HFF-Myc (cell line): Measurements from ENCODE around the gene PAQR4.

Experiments used
- DNase-seq: peaks from one replicate; pipeline ENCODE4 v3.0.0-alpha.2; 2011; ENCODE audit warnings: low read depth; ENCODE audit errors: extremely low read depth
- H3K4me3 ChIP-seq: replicated peaks from 2 replicates; pipeline ENCODE4 v1.5.1; 2011; ENCODE audit warnings: low read depth, mild to moderate bottlenecking, control low read depth, low read length
- TF ChIP-seq, protein P1 (sequence below): IDR thresholded peaks from 2 replicates; pipeline ENCODE4 v1.5.1; 2012; ENCODE audit warnings: mild to moderate bottlenecking, low read depth, low read length, control low read depth; ENCODE audit errors: missing control alignments

The PAQR4 gene

DNA sequence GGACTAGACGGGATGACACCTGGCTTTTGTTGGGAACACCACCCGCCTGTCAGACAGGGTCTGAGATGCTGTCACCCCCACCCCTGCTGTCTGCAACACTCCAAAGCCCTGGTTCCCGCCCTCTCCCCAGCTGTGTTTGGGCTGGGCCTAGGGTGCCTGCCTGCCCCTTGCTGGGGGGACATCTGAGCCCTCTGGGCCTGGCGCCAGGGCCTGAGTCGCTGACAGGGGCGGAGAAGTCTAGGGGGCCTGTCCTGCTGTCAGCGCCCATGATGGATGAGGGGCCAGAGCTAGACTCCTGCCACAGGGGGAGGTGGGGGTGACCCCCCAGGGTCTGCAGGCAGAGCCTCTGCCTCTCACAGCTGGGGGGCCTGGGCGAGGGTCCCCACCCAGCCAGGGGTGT, 18.7 kb downstream of the PAQR4 start:
- no peak for DNase-seq
- TF ChIP-seq, protein P1, sequence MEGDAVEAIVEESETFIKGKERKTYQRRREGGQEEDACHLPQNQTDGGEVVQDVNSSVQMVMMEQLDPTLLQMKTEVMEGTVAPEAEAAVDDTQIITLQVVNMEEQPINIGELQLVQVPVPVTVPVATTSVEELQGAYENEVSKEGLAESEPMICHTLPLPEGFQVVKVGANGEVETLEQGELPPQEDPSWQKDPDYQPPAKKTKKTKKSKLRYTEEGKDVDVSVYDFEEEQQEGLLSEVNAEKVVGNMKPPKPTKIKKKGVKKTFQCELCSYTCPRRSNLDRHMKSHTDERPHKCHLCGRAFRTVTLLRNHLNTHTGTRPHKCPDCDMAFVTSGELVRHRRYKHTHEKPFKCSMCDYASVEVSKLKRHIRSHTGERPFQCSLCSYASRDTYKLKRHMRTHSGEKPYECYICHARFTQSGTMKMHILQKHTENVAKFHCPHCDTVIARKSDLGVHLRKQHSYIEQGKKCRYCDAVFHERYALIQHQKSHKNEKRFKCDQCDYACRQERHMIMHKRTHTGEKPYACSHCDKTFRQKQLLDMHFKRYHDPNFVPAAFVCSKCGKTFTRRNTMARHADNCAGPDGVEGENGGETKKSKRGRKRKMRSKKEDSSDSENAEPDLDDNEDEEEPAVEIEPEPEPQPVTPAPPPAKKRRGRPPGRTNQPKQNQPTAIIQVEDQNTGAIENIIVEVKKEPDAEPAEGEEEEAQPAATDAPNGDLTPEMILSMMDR = no peak
- H3K4me3 ChIP-seq = no peak overlapping the region

DNA sequence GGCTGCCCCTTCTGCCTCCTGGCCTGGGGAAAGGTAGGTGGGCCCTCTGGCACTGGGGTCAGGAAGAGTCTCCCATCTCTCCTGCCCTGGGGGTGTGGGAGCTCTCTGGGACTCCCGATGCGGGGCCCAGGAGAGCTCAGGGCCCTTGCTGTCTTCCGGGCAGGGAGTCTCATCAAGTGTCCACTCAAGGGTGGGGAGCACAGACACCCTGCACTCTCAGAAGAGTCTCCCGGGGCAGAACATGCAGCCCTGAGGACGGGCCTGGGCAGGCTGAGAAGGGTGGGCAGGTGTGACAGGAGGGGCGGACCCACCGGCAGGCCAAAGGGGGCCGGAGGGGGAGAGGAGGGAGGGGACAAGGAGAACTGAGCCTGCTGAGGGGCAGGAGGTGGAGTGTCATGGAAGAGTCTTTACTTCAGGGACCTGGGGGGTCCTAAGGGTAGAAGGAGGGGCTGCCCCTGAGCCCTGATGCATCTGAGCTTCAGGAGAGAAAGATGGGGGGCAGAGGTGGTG, 19.5 kb downstream of the PAQR4 start:
- no peak overlapping the region for H3K4me3 ChIP-seq
- DNase-seq = no peak
- TF ChIP-seq, protein P1 = no peak

DNA sequence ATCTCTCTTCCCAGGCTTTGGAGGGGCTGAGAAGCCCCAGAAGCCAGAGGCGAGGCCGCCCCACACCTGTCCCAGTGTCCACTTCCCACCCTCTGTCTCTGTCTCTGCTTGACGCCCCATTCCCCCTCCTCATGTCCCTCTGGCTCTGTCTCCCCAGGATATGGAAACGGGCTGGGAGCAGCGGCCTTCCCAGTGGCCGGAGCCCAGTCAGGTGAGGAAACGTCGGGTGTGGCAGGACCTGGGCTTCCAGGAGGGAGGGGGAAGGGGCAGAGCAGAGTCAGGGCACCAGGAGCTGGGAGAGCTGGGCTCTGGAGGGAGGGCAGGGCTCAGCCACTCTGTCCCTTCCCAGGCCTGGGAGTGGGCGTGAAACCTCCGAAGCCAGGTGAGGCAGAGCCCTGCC, 21.7 kb downstream of the PAQR4 start:
- H3K4me3 ChIP-seq = no peak overlapping the region
- DNase-seq = no peak
- TF ChIP-seq, protein P1 = no peak

DNA sequence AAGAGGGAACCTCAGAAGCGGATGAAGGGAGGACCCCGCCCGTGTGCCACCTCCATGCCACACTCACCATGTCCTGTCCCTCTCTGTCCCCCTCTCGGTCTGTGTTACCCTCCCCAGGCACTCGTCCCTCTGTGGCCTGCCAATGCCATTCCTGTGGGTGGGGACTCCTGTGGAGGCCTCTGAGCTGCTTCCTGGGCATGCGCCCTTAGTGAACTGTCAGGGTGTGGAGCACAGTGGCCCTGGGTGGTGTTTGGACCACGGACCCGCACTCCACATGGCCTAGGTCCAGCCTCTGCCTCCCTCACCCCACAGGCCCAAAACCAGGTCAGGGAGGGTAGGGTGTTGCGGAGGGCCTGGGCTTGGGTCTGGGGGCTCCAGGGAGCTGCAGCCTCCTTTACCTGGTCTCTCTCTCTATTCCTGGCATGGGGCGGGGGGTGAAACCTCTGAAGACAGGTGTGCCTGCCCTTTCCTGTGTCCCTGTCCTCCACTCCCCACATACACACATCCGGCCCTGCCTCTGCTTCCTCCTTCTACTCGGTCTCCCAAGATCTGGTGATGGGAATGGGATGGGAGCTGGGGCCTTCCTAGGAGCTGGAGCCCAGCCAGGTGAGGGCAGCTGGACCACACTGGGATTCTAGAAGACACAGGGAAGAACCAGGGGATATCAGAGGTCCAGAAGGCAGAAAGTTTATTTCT, 22.6 kb downstream of the PAQR4 start:
- DNase-seq = no peak
- TF ChIP-seq, protein P1 = no peak
- H3K4me3 ChIP-seq = no peak overlapping the region

DNA sequence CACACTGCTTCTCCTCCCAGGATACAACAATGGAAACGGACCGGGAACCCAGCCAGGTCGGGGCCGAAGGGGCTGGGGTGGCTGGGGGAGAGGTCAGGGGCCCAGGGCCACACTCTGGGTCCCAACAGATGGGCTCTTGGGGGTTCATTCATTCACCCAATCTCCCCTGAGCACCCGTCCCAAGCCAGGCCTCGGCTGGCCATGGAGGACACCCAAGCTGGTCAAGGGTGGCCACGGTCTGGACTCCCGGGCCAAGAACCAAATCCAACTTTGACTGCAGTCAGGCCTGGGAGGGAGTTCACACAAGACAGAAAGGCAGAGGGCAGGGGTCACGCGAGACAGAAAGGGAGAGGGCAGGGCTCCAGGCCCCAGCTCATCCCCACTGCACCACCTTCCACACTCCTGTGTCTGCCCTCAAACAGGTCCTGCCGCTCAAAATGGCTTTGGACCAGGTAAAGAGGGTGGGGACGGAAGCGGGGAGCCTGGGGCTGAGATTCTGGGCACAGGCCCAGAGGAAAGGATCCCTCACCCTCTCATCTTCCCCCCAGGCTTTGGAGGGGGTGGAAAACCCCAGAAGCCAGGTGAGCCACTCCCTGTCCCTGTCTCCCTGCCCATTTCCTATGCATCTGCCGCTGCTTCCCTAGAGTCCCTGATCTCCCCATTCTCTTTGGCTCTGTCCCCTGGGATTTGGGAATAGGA, 23.4 kb downstream of the PAQR4 start:
- no peak overlapping the region for H3K4me3 ChIP-seq
- TF ChIP-seq, protein P1 = no peak
- DNase-seq = no peak

DNA sequence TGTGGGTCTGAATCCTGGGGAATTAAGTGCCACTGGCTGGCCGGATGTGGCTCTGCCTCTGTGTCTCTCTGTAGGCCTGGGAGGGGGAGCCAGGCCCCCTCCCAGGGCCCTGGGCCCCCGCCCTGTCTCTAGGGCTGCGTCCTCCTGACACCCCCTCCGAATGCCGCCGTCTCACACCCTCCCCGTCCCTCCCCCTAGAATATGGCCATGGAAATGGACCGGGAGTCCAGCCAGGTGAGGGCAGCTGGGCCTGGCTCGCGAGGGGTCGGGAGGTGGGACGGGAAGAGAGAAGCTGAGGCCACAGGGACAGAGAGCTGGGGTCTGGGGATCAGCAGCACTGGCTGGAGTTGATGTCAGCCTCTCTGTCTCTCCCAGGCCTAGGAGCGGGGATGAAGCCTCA, 27.1 kb downstream of the PAQR4 start:
- TF ChIP-seq, protein P1 = no peak
- H3K4me3 ChIP-seq = no peak overlapping the region
- DNase-seq = no peak
